AG08396 (cell line): ENCODE measurements around the gene ANKH.
"Not testable (repeated sequence)": the region's sequence is repeated elsewhere in the genome, so short reads cannot be mapped to it uniquely, and the experiment has no call there.

ENCODE experiments used
- DNase-seq: peaks from one replicate; pipeline ENCODE4 v3.0.0; 2012; ENCODE audit warnings: low spot score, mixed read lengths

Gene ANKH

DNA sequence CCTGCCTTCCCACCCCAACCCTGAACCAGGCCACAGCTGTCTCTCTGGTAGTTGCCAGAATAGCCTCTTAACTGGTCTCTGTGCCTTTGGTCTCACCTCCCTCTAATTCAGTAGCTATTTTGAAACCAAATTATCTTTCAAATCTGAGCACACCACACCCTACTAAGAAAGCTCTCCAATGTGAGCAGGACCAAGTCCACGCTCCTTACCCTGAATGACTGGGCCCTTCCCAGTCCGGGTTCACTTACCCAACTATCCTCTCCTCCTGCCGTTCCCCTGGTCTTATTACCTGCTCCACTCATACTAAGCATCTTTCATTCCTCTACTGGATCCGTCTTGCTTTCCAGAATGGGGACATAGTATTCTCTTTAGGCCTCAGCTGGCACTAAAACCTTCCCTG lies 16.8 kb downstream of the ANKH start:
- no peak for DNase-seq

DNA sequence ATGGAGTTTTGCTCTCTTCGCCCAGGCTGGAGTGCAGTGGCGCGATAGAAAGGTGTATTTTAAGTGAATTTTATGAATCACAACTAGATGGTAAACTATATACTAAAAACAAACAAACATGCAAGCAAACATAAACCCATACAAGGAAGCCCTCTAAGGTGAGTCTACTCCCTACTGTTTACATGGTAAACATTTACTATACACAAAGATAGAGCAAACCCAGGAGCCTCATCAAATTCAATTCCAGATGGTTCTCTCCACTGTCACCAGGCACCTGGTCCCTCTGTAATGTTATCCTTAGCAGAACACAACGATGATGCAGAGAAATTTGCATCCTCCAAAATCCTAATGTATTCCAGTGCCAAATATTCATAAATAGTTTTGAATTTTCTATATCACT lies 17.9 kb downstream of the ANKH start:
- DNase-seq, result no peak

DNA sequence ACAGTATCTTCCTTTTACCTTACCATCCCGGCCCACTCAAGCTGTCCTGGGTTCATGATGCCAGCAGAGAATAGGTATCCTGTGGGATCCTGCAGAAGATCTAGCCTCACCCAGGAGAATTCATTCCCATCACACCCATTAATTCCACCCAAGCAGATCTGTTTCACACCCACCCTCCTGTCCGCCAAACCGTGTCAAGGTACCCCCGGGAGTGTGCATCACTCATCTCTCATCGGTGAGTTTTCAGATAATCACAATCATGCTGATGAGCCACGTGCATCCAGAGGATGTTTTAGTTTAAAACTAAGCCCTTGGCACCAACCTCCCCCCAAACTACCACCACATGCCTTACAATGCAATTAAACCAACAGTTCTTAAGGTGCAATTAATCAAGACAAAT lies 18.8 kb downstream of the ANKH start:
- DNase-seq, result no peak

GRCh38 chr5:14851999-14852526 lies 19.5 kb downstream of the ANKH start:
- DNase-seq, result no peak

- DNase-seq, result no peak
Observed at GRCh38 chr5:14851597-14851996, 20.0 kb downstream of the ANKH start.

DNA sequence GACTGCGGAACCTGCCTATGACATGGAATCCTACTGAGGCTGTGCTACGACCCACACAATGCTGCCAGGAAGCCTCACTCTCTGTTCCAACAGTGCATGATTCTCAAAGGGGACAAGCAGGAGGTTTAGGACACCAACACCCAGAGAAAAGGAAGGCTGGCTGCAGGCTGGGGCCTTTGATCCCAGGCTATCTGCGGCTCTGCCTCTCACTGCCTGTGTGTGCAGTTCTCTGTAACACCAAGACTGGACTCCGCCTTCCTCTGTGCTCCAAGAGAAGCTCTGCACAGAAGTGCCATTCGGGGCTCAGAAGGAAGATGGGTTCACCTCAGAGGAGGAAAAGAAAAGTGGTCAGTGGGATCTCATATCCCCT lies 20.5 kb downstream of the ANKH start:
- DNase-seq, result no peak

- no peak for DNase-seq
Observed at GRCh38 chr5:14850419-14851049, 21.0 kb downstream of the ANKH start.

GRCh38 chr5:14849516-14850294 lies 21.9 kb downstream of the ANKH start:
- no peak for DNase-seq

- DNase-seq, result not testable (repeated sequence)
Observed at GRCh38 chr5:14848942-14849341, 22.6 kb downstream of the ANKH start.

DNA sequence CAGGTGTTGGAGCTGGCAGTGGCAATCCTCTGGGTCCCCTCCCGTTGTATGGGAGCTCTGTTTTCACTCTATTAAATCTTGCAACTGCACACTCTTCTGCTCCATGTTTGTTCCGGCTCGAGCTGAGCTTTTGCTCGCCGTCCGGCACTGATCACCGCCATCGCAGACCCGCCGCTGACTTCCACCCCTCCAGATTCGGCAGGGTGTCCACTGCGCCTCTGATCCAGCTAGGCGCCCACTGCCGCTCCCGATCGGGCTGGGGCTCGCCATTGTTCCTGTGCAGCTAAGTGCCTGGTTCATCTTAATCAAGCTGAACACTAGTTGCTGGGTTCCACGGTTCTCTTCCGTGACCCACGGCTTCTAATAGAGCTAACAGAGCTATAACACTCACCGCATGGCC lies 23.2 kb downstream of the ANKH start:
- no peak for DNase-seq

GRCh38 chr5:14847471-14847870 lies 24.1 kb downstream of the ANKH start:
- no peak for DNase-seq

DNA sequence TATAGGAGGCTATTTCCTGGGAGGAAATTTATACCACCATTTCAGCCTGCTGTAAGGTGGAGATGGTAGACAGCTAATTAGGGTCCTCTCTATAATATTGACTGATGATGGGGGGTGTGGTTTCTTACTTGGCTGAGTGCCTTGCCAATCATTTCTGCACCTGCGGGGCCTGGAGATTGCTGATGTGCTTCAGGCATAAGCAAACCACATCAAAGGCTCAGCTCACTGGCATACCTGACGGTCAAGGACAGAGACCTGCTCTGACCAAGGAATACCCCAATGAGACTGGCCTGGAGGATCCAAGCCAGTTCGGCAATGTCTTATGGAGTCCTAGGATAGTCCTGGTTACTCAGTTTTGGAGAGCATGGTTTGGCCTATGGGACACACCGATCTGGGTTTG lies 29.5 kb downstream of the ANKH start:
- no peak for DNase-seq

DNA sequence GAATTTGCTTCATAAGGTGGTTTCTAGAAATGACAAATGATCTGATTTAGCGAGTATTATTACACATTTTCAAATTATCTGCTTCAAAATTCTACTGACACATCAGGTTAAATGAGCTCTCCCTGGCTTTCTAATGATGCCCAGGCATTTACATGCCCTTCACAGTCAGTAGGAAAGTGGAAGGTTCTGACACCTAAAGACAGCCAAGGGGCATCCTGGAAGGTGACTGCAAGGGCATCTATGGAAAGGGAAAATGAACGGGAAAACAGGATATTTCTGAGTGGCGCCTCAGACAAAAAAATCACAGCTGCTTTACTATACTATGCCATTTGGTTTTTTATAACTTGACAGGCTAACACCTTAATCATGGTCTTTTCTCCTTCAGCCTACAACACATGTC lies 31.0 kb downstream of the ANKH start:
- DNase-seq, result no peak

DNA sequence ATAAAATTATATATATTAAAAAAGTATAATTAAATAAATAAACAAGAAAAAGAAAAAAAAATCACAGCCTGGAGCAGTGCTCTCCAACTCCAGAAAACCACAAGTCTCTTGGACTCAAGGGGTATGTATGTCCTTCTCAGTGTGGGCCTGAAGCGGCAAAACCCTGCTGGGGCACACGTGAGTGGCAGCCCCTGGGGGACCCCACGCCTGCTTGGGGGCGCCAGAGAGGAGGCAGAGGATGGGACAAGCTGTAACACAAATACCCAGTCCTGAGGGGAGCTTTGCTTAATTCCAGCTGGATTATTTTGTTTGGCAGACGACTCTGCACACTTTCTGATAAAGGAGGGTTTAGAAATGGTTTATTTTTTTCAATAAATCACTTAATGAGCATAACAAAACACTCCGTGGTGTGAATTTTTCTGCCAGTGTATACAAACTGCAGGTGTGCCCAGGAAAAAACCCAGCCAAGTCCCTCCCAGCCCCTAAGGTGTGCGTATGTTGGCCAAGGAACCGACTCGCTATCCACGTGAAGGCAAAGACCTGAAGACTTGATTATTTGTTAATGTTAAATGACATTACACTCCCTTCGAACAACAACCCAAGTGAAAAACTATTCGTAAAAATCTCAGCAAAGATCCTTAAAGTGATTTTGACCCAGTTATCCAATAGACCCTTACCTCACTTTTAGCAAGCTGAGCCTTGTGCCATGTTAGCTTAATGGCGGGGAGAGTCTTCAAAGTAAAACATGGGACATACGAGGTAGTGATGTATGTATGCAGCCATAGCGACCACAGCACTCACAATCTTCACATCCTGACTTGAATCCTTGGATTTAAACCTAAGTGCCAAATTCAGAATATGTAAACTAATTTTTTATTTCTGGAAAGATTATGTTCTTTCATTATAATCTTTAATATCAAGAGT lies 32.9 kb downstream of the ANKH start:
- DNase-seq, result no peak

DNA sequence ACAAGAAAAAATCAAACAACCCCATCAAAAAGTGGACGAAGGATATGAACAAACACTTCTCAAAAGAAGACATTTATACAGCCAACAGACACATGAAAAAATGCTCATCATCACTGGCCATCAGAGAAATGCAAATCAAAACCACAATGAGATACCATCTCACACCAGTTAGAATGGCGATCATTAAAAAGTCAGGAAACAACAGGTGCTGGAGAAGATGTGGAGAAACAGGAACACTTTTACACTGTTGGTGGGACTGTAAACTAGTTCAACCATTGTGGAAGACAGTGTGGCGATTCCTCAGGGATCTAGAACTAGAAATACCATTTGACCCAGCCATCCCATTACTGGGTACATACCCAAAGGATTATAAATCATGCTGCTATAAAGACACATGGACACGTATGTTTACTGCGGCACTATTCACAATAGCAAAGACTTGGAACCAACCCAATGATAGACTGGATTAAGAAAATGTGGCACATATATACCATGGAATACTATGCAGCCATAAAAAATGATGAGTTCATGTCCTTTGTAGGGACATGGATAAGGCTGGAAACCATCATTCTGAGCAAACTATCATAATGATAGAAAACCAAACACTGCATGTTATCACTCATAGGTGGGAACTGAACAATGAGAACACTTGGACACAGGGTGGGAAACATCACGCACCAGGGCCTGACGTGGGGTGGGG lies 34.0 kb downstream of the ANKH start:
- DNase-seq, result not testable (repeated sequence)

GRCh38 chr5:14834584-14835550 lies 36.7 kb downstream of the ANKH start:
- DNase-seq, result no peak

- DNase-seq, result no peak
Observed at GRCh38 chr5:14834062-14834461, 37.5 kb downstream of the ANKH start.

DNA sequence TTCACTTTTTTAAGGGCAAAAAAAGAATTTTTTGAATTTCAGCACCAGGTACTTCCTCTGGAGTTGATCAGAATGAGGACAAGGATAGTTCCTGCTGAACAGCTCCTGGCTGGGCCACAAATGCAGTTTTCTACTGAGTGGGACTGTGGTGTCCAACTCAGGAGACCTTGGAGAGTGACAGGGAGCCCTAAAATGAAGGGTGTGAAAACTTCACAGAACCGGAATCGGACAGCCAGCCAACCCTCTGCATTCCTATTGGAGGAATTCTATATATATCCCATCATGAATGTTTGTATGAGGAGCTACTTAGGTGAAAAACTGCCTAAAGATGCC lies 40.6 kb downstream of the ANKH start:
- no peak for DNase-seq

DNA sequence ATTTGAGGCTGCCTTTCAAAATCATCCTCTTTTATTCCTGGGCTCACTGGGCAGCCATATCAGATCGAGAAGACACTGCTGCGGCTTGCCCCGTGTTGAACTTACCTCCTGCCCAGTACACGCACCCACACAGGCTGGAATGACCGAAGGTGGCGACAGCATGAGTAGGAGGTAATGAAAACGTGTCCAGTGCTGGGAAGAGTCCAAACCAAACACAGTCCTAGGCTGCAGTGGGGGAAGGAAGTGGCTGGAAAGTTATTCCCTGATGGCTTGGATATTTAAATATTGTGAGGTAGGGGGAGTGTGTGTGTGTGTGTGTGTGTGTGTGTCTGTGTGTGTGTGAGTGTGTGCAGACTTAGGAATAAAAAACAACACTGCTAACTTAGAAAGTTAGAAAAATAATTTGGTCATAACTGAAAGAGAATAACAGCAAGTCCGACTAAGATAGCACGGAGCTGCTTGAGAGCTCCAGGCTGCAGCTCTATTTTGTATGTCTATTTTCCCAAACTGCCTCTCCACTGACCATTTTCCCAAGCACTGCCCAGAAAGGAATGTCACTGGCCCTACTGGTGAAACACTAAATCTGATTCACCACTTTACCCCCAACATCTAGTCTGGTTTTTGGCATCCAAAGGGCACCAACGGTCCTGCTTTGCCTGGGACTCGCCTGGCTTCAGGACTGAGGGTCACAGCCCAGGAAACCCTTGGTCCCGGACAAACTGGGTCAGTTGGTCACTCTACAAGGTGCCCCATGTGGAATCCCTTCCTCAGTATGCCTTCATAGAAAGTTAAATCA lies 41.2 kb downstream of the ANKH start:
- peak; percentile 29 for DNase-seq

- DNase-seq, result no peak
Observed at GRCh38 chr5:14829396-14829795, 42.2 kb downstream of the ANKH start.
